ENCODE results near the gene PPM1E.

DNA sequence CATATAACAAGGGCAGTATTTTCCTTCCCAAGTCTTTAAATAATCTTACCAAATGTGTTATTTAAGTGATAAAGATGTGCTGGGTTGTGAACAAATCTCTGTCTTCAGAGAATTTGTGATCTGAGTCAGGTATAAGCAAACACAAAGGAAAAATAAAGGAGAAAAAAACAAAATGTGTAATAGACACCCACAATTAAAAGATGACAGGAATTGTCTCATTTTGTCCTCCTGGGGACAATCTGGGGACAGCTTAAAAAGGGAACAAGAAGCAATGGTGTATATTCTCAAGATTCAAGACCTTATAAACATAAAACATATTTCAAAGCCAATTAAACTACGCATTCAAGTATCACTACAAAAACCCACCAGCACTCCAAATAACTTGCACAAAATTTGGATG is 243.8 kb downstream of the PPM1E start:
- TF ChIP-seq, protein P1, sequence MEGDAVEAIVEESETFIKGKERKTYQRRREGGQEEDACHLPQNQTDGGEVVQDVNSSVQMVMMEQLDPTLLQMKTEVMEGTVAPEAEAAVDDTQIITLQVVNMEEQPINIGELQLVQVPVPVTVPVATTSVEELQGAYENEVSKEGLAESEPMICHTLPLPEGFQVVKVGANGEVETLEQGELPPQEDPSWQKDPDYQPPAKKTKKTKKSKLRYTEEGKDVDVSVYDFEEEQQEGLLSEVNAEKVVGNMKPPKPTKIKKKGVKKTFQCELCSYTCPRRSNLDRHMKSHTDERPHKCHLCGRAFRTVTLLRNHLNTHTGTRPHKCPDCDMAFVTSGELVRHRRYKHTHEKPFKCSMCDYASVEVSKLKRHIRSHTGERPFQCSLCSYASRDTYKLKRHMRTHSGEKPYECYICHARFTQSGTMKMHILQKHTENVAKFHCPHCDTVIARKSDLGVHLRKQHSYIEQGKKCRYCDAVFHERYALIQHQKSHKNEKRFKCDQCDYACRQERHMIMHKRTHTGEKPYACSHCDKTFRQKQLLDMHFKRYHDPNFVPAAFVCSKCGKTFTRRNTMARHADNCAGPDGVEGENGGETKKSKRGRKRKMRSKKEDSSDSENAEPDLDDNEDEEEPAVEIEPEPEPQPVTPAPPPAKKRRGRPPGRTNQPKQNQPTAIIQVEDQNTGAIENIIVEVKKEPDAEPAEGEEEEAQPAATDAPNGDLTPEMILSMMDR (IDR thresholded peaks at IDR 0.05): no peak
- TF ChIP-seq POLR2A (IDR thresholded peaks at IDR 0.05) (no peak), POLR2AphosphoS5 (IDR thresholded peaks at IDR 0.05) (no peak)

All from transverse colon (tissue), 4 donors.